Measurements from ENCODE around the gene FMC1.
"Not testable (repeated sequence)": the region's sequence is repeated elsewhere in the genome, so short reads cannot be mapped to it uniquely, and the experiment has no call there.

The FMC1 gene

GRCh38 chr7:139340808-139341057, 404 bp upstream of the FMC1 start:
- no peak for DNase-seq

- no peak for DNase-seq
Observed at GRCh38 chr7:139341776-139342226, 664 bp downstream of the FMC1 start.

- DNase-seq: no peak
Observed at GRCh38 chr7:139345042-139345441, 3.9 kb downstream of the FMC1 start.

GRCh38 chr7:139351027-139351426, 9.9 kb downstream of the FMC1 start:
- DNase-seq: no peak

- no peak for DNase-seq
Observed at GRCh38 chr7:139354729-139355128, 13.6 kb downstream of the FMC1 start.

- DNase-seq: no peak
Observed at GRCh38 chr7:139355320-139355719, 14.2 kb downstream of the FMC1 start.

GRCh38 chr7:139357729-139358506, 16.8 kb downstream of the FMC1 start:
- not testable (repeated sequence) for DNase-seq

- peak; percentile 53 for DNase-seq
Observed at GRCh38 chr7:139358541-139359365, 17.6 kb downstream of the FMC1 start.

GRCh38 chr7:139359366-139360209, 18.5 kb downstream of the FMC1 start, which contains the start of gene LUC7L2:
TSS of gene LUC7L2 (plus strand) at chr7:139359894. CDS start at chr7:139360262, 368 bp downstream.
- peak; percentile 98 for DNase-seq

- DNase-seq: peak; percentile 96
Observed at GRCh38 chr7:139360210-139360947, 19.2 kb downstream of the FMC1 start.

- no peak for DNase-seq
Observed at GRCh38 chr7:139360948-139361307, 19.8 kb downstream of the FMC1 start.

GRCh38 chr7:139361523-139361922, 20.4 kb downstream of the FMC1 start:
- DNase-seq: no peak

GRCh38 chr7:139362302-139362701, 21.2 kb downstream of the FMC1 start:
- DNase-seq: no peak

GRCh38 chr7:139362981-139363380, 21.8 kb downstream of the FMC1 start:
- no peak for DNase-seq

GRCh38 chr7:139365336-139365735, 24.2 kb downstream of the FMC1 start:
- no peak for DNase-seq

GRCh38 chr7:139366400-139366799, 25.3 kb downstream of the FMC1 start:
- DNase-seq: no peak

- DNase-seq: no peak
Observed at GRCh38 chr7:139367438-139368155, 26.5 kb downstream of the FMC1 start.

- no peak for DNase-seq
Observed at GRCh38 chr7:139370301-139370942, 29.3 kb downstream of the FMC1 start.

GRCh38 chr7:139370943-139371313, 29.8 kb downstream of the FMC1 start:
- no peak for DNase-seq

GRCh38 chr7:139374246-139374645, 33.1 kb downstream of the FMC1 start:
- DNase-seq: no peak

GRCh38 chr7:139382439-139382838, 41.3 kb downstream of the FMC1 start:
- DNase-seq: no peak

Measured in CD4-positive, alpha-beta T cell treated with Interferon gamma for 1 hour (primary cell).